ENCODE measurements around the gene TSSC4. TPM values are rescaled to one million over a fixed set of nuclear protein-coding genes. Genes with fewer than 3 reads are reported as not detected.
A peak's percentile ranks its signal among the peaks of the same experiment; 100 is the strongest.

TSSC4 gene
- total and polyA plus RNA-seq, 8 donors: 20.1 to 47.6 (median 29.0) TPM

DNA sequence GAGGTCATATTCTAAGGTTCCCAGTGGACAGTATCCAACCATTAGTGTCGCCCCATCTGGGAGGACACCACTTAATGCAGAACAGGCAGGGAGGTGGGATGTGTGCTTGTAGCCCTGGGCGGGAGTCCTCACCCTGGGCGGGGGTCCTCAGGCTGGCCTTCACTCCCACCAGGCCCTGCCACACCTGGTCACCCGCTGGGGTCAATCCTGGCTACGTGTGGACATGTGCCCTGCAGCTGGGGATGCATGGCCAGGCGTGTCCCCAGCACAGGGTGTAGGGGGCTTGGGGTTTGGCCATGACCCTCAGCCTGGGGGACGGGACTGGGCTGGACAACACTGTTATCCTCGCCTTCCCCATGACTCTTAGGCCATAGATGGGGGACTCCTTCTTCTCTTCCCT, 25.0 kb downstream of the TSSC4 start:
- ATAC-seq: no peak
- peaks cover 0 to 5% of the 10 kb centered on the region in 2 donors for H3K4me1 ChIP-seq
- H3K27ac ChIP-seq: no peak overlapping the region
- peak in 1 of 4 donors; percentile 64 for DNase-seq
- TF ChIP-seq, protein P1, sequence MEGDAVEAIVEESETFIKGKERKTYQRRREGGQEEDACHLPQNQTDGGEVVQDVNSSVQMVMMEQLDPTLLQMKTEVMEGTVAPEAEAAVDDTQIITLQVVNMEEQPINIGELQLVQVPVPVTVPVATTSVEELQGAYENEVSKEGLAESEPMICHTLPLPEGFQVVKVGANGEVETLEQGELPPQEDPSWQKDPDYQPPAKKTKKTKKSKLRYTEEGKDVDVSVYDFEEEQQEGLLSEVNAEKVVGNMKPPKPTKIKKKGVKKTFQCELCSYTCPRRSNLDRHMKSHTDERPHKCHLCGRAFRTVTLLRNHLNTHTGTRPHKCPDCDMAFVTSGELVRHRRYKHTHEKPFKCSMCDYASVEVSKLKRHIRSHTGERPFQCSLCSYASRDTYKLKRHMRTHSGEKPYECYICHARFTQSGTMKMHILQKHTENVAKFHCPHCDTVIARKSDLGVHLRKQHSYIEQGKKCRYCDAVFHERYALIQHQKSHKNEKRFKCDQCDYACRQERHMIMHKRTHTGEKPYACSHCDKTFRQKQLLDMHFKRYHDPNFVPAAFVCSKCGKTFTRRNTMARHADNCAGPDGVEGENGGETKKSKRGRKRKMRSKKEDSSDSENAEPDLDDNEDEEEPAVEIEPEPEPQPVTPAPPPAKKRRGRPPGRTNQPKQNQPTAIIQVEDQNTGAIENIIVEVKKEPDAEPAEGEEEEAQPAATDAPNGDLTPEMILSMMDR (IDR thresholded peaks at IDR 0.05): no peak
- intact Hi-C loops (cut with DNase I): loop anchor here (5.0 to 10.0 kb wide), 3 partner anchors 102 to 462 kb away; partner anchors contain the start of gene CDKN1C (in 1 of the 2)
- peaks cover 0 to 16% of the 10 kb centered on the region in 2 donors for H3K27me3 ChIP-seq
- no peaks in the 10 kb centered on the region for H3K9me3 ChIP-seq
- no peaks in the 10 kb centered on the region for H3K36me3 ChIP-seq
- H3K4me3 ChIP-seq: no peak overlapping the region

DNA sequence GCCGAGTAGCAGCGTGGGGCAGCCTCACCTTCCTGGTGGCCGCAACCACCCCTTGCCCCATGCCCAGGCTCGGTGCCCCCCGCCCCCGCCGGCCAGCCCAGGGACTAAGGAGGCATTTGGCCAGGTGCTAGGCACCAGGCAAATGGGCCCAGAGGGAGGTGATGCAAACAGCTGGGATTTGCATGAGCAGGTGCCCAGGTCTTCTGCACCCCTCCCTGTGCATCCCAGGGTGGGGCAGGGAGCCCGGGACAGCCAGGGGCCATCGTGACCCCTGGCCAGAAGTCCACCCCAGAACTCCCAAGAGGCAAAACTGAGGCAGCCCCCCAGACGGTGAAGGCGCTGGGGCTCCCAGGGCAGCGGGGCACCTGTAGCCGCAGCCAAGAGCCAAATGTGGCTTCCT, 25.7 kb downstream of the TSSC4 start:
- Histone ChIP-seq H3K9me3 (no peaks in the 10 kb centered on the region), H3K27ac (no peak overlapping the region), H3K4me3 (no peak overlapping the region), H3K27me3 (peaks cover 0 to 12% of the 10 kb centered on the region in 2 donors), H3K4me1 (no peaks in the 10 kb centered on the region), H3K36me3 (no peaks in the 10 kb centered on the region)
- TF ChIP-seq, protein P1 (IDR thresholded peaks at IDR 0.05): no peak
- intact Hi-C loops (cut with DNase I): loop anchor here (2.0 to 10.0 kb wide), 4 partner anchors 101 to 461 kb away; partner anchors contain the start of gene CDKN1C (in 1 of the 2)
- ATAC-seq (no peak), DNase-seq (peak in 1 of 4 donors; percentile 73)

DNA sequence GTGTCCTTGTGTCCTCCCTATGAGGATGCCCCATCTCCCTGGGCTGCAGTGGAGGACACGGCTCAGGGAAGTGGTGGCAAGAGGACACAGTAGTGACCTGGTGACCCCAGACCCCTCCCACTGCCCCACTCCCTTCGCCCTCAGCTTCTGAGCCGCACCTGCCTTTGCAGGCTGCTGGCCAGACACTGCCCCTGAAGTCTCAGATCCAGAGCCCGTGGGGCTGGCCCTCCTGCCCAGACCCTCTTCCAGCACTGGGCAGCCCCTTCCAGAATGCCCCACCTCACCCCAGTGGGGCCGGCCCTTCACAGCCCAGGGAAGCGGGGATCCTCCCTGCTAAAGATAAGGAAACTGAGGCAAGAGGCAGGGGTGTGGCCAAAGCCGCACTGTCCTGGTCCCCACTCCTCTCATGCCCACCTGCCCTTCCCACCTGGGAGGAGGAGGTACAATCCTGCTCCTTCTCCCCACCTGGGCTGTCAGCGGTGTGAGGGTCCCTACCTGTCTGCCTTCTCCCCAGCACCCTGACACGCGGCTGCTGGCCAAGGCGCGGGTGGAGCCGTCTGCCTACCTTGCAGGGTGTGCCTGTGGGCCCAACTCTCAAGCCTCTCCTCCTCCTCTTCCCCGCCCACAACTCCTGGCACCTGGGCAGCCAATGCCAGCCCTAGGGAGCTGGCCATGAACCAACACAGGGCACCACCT, 26.4 kb downstream of the TSSC4 start:
- DNase-seq (peak in 1 of 4 donors; percentile 81), ATAC-seq (peak; percentile 83)
- Histone ChIP-seq H3K4me3 (no peak overlapping the region), H3K36me3 (no peaks in the 10 kb centered on the region), H3K4me1 (no peaks in the 10 kb centered on the region), H3K27ac (no peak overlapping the region), H3K27me3 (peaks cover 0 to 6% of the 10 kb centered on the region in 2 donors), H3K9me3 (no peaks in the 10 kb centered on the region)
- intact Hi-C loops (cut with DNase I): loop anchor here (2.0 to 10.0 kb wide), 4 partner anchors 100 to 460 kb away; partner anchors contain the start of gene CDKN1C (in 1 of the 2)
- TF ChIP-seq, protein P1 (IDR thresholded peaks at IDR 0.05): no peak

DNA sequence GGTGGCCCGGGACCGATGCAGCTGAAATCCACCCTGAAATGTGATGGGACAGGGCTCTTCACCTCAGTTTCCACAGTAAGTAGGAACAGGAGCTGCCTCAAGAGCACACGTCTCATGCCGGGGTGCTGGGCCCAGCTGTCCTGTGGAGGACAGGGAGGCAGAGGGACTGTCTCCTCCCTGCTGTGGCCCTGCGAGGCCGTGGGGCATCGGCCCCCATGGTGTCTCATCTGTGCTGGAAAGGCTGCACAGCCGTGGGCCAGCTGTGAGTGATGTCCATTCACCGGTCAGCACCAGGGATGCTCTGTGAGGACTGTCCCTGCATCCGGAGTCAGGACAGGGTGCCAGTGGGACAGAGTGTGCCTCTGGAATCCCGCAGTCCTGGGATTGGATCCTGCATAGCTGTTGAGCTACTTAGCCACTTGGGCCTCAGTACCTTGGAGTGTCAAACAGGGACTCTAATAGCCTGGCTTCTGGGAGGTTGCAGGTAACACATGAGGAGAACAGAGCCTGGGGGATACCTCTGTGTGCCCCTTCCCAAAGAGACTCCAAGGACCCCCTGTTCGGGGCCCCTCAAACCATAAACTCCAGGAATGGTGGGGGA, 27.3 kb downstream of the TSSC4 start:
- Histone ChIP-seq H3K9me3 (no peaks in the 10 kb centered on the region), H3K36me3 (no peaks in the 10 kb centered on the region), H3K27ac (no peak overlapping the region), H3K27me3 (no peaks in the 10 kb centered on the region), H3K4me1 (no peaks in the 10 kb centered on the region), H3K4me3 (no peak overlapping the region)
- peak in 1 of 4 donors; percentile 65 for DNase-seq
- TF ChIP-seq, protein P1 (IDR thresholded peaks at IDR 0.05): no peak
- intact Hi-C loops (cut with DNase I): loop anchor here (2.0 to 10.0 kb wide), 4 partner anchors 99 to 459 kb away; partner anchors contain the start of gene CDKN1C (in 1 of the 2)
- ATAC-seq: no peak

DNA sequence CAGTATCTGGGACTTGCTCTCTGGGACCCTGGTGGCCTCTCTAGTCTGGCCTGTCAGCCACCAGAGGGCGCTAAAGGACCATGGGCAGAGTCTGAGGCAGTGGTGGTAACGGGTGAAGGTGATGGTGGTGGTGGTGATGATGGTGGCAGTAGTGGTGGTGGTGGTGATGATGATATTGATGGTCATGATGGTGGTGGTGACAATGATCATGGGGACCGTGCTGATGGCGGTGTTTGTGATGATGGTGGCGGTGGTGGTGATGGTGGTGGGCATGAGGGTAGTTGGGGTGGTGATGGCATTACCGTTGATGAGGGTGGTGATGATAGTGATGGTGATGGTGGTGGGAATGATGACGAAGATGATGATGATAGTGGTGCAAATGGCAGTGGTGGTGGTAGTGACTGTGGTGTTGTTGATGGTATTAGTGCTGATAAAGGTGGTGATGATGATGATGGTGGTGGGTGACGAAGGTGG, 27.8 kb downstream of the TSSC4 start:
- DNase-seq: peak in 3 of 4 donors; percentile 75 to 92 (median 81)
- intact Hi-C loops (cut with DNase I): loop anchor here (5.0 to 10.0 kb wide), 3 partner anchors 99 to 459 kb away; partner anchors contain the start of gene CDKN1C (in 1 of the 2)
- ATAC-seq: peak; percentile 91
- TF ChIP-seq, protein P1 (IDR thresholded peaks at IDR 0.05): peak; percentile 87 to 94
- Histone ChIP-seq H3K4me1 (no peaks in the 10 kb centered on the region), H3K36me3 (no peaks in the 10 kb centered on the region), H3K4me3 (no peak overlapping the region), H3K27me3 (no peaks in the 10 kb centered on the region), H3K27ac (no peak overlapping the region), H3K9me3 (no peaks in the 10 kb centered on the region)

Measured in left lung (tissue), 10 donors.